ENCODE data around the gene PCSK1N.
"Not testable (repeated sequence)": the region's sequence is repeated elsewhere in the genome, so short reads cannot be mapped to it uniquely, and the experiment has no call there.

The PCSK1N gene

GRCh38 chrX:48835524-48836329 is at the start of gene PCSK1N:
TSS of gene PCSK1N (minus strand) at chrX:48835610. CDS start at chrX:48835532, 78 bp downstream.
- H3K27ac Mint-ChIP-seq: peak within 1 kb of the TSS; percentile 58
- no peaks in the 10 kb centered on the region for H3K36me3 Mint-ChIP-seq
- H3K4me3 Mint-ChIP-seq: peak within 1 kb of the TSS; percentile 89
- H3K27me3 Mint-ChIP-seq: no peaks in the 10 kb centered on the region
- H3K9me3 Mint-ChIP-seq (ENCODE audit: low read depth): no peaks in the 10 kb centered on the region
- peaks cover 16% of the 10 kb centered on the region for H3K4me1 Mint-ChIP-seq (ENCODE audit: low read depth)

- Mint-ChIP-seq H3K9me3 (ENCODE audit: low read depth) (no peaks in the 10 kb centered on the region), H3K4me1 (ENCODE audit: low read depth) (no peaks in the 10 kb centered on the region)
Measured at GRCh38 chrX:48883729-48884128, 48.3 kb upstream of the PCSK1N start.

GRCh38 chrX:48876944-48877343 is 41.5 kb upstream of the PCSK1N start:
- H3K4me3 Mint-ChIP-seq; H3K36me3 Mint-ChIP-seq; H3K27ac Mint-ChIP-seq; H3K27me3 Mint-ChIP-seq; H3K9me3 Mint-ChIP-seq (ENCODE audit: low read depth); H3K4me1 Mint-ChIP-seq (ENCODE audit: low read depth): not testable (repeated sequence)

More at GRCh38 chrX:48883729-48884128, 48.3 kb upstream of the PCSK1N start:
- no peak overlapping the region for H3K4me3 Mint-ChIP-seq
- H3K27me3 Mint-ChIP-seq: no peaks in the 10 kb centered on the region
- H3K27ac Mint-ChIP-seq: no peak overlapping the region
- no peaks in the 10 kb centered on the region for H3K36me3 Mint-ChIP-seq

- not testable (repeated sequence) for H3K4me3 Mint-ChIP-seq; H3K27me3 Mint-ChIP-seq; H3K36me3 Mint-ChIP-seq; H3K27ac Mint-ChIP-seq; H3K4me1 Mint-ChIP-seq (ENCODE audit: low read depth); H3K9me3 Mint-ChIP-seq (ENCODE audit: low read depth)
Measured at GRCh38 chrX:48872017-48872416, 36.6 kb upstream of the PCSK1N start.

GRCh38 chrX:48864210-48864609 is 28.8 kb upstream of the PCSK1N start:
- Mint-ChIP-seq H3K4me1 (ENCODE audit: low read depth) (no peaks in the 10 kb centered on the region), H3K9me3 (ENCODE audit: low read depth) (no peaks in the 10 kb centered on the region), H3K4me3 (no peak overlapping the region), H3K36me3 (no peaks in the 10 kb centered on the region), H3K27ac (no peak overlapping the region), H3K27me3 (no peaks in the 10 kb centered on the region)

- H3K4me1 Mint-ChIP-seq (ENCODE audit: low read depth): peaks cover 4% of the 10 kb centered on the region
- H3K27me3 Mint-ChIP-seq: peaks cover 6% of the 10 kb centered on the region
- no peak overlapping the region for H3K4me3 Mint-ChIP-seq
- no peaks in the 10 kb centered on the region for H3K36me3 Mint-ChIP-seq
- no peaks in the 10 kb centered on the region for H3K9me3 Mint-ChIP-seq (ENCODE audit: low read depth)
- H3K27ac Mint-ChIP-seq: peak overlapping the region; percentile 50
Measured at GRCh38 chrX:48854898-48855297, 19.5 kb upstream of the PCSK1N start.

- H3K27ac Mint-ChIP-seq; H3K36me3 Mint-ChIP-seq; H3K4me3 Mint-ChIP-seq; H3K27me3 Mint-ChIP-seq; H3K9me3 Mint-ChIP-seq (ENCODE audit: low read depth); H3K4me1 Mint-ChIP-seq (ENCODE audit: low read depth): not testable (repeated sequence)
Measured at GRCh38 chrX:48854121-48854804, 18.9 kb upstream of the PCSK1N start.

GRCh38 chrX:48853494-48853893 is 18.1 kb upstream of the PCSK1N start:
- not testable (repeated sequence) for H3K27ac Mint-ChIP-seq; H3K36me3 Mint-ChIP-seq; H3K9me3 Mint-ChIP-seq (ENCODE audit: low read depth); H3K4me3 Mint-ChIP-seq; H3K27me3 Mint-ChIP-seq
- peaks cover 10% of the 10 kb centered on the region for H3K4me1 Mint-ChIP-seq (ENCODE audit: low read depth)

GRCh38 chrX:48852857-48853256 is 17.4 kb upstream of the PCSK1N start:
- Mint-ChIP-seq H3K9me3 (ENCODE audit: low read depth) (no peaks in the 10 kb centered on the region), H3K4me3 (no peak overlapping the region), H3K27me3 (peaks cover 6% of the 10 kb centered on the region), H3K36me3 (no peaks in the 10 kb centered on the region), H3K4me1 (ENCODE audit: low read depth) (peaks cover 10% of the 10 kb centered on the region), H3K27ac (no peak overlapping the region)

GRCh38 chrX:48848847-48849246 is 13.4 kb upstream of the PCSK1N start:
- Mint-ChIP-seq H3K27ac (no peak overlapping the region), H3K4me1 (ENCODE audit: low read depth) (peaks cover 6% of the 10 kb centered on the region), H3K9me3 (ENCODE audit: low read depth) (no peaks in the 10 kb centered on the region), H3K27me3 (peaks cover 1% of the 10 kb centered on the region), H3K4me3 (no peak overlapping the region), H3K36me3 (no peaks in the 10 kb centered on the region)

- H3K4me3 Mint-ChIP-seq: no peak overlapping the region
- H3K27me3 Mint-ChIP-seq: no peaks in the 10 kb centered on the region
- no peaks in the 10 kb centered on the region for H3K9me3 Mint-ChIP-seq (ENCODE audit: low read depth)
- H3K36me3 Mint-ChIP-seq: no peaks in the 10 kb centered on the region
- no peak overlapping the region for H3K27ac Mint-ChIP-seq
- H3K4me1 Mint-ChIP-seq (ENCODE audit: low read depth): peaks cover 5% of the 10 kb centered on the region
Measured at GRCh38 chrX:48839686-48840085, 4.3 kb upstream of the PCSK1N start.

- Mint-ChIP-seq H3K9me3 (ENCODE audit: low read depth) (no peaks in the 10 kb centered on the region), H3K36me3 (no peaks in the 10 kb centered on the region), H3K4me1 (ENCODE audit: low read depth) (peaks cover 16% of the 10 kb centered on the region), H3K27ac (peak overlapping the region; percentile 58), H3K27me3 (peaks cover 2% of the 10 kb centered on the region), H3K4me3 (peak overlapping the region; percentile 89)
Measured at GRCh38 chrX:48834383-48834709, 1.1 kb downstream of the PCSK1N start.

- Mint-ChIP-seq H3K27ac (no peak overlapping the region), H3K4me3 (peak overlapping the region; percentile 89), H3K4me1 (ENCODE audit: low read depth) (peaks cover 16% of the 10 kb centered on the region), H3K9me3 (ENCODE audit: low read depth) (no peaks in the 10 kb centered on the region), H3K36me3 (no peaks in the 10 kb centered on the region), H3K27me3 (peaks cover 2% of the 10 kb centered on the region)
Measured at GRCh38 chrX:48833542-48834138, 1.8 kb downstream of the PCSK1N start.

GRCh38 chrX:48831909-48832291 is 3.5 kb downstream of the PCSK1N start:
- Mint-ChIP-seq H3K4me3 (no peak overlapping the region), H3K27me3 (peaks cover 2% of the 10 kb centered on the region), H3K9me3 (ENCODE audit: low read depth) (no peaks in the 10 kb centered on the region), H3K27ac (no peak overlapping the region), H3K4me1 (ENCODE audit: low read depth) (peaks cover 19% of the 10 kb centered on the region), H3K36me3 (no peaks in the 10 kb centered on the region)

GRCh38 chrX:48831136-48831908 is 4.1 kb downstream of the PCSK1N start:
- H3K9me3 Mint-ChIP-seq (ENCODE audit: low read depth): no peaks in the 10 kb centered on the region
- H3K36me3 Mint-ChIP-seq: no peaks in the 10 kb centered on the region
- peaks cover 2% of the 10 kb centered on the region for H3K27me3 Mint-ChIP-seq
- no peak overlapping the region for H3K27ac Mint-ChIP-seq
- H3K4me1 Mint-ChIP-seq (ENCODE audit: low read depth): peaks cover 17% of the 10 kb centered on the region
- H3K4me3 Mint-ChIP-seq: no peak overlapping the region
